ENCODE results near the gene RXFP3. TPM values are rescaled to one million over a fixed set of nuclear protein-coding genes. Genes with fewer than 3 reads are reported as not detected.

The RXFP3 gene
- not detected in 5 replicates for total RNA-seq (2022; extraction: Qiagen RNA extraction)

GRCh38 chr5:33936381-33937016 is at the start of gene RXFP3:
RXFP3 (plus strand) TSS chr5:33936386; CDS start chr5:33936741, 355 bp downstream.

GRCh38 chr5:33891788-33892619 is 44.2 kb upstream of the RXFP3 start, which contains the start of gene ADAMTS12:
ADAMTS12 (minus strand) TSS chr5:33891990; CDS start chr5:33891856, 134 bp downstream.

GRCh38 chr5:33984671-33985124 is 48.5 kb downstream of the RXFP3 start, which contains the start of gene SLC45A2:
SLC45A2 (minus strand) TSS chr5:33984693; CDS start chr5:33984583, 110 bp downstream.

Other genes starting within 250 kb of the RXFP3 start
- gene ADAMTS12, start 44.4 kb upstream of the RXFP3 start, total RNA-seq (2022; extraction: Qiagen RNA extraction): 5.5 to 7.2 TPM (median 7.0 TPM) in 5 replicates
- gene SLC45A2, start 48.3 kb downstream of the RXFP3 start, total RNA-seq (2022; extraction: Qiagen RNA extraction): not detected in 5 replicates
- gene AMACR, start 71.7 kb downstream of the RXFP3 start, total RNA-seq (2022; extraction: Qiagen RNA extraction): 14.1 to 17.7 TPM (median 15.9 TPM) in 5 replicates
- gene C1QTNF3, start 106.8 kb downstream of the RXFP3 start, total RNA-seq (2022; extraction: Qiagen RNA extraction): 0.11 to 0.20 TPM (median 0.18 TPM) in 5 replicates

Data from A549 treated with AZD2906 at 1 μM for 4 hours (cell line).